HG03045 (cell line): ENCODE measurements around the gene CXCL9.
"Not testable (repeated sequence)": the region's sequence is repeated elsewhere in the genome, so short reads cannot be mapped to it uniquely, and the experiment has no call there.

Source experiments
- ATAC-seq: cut with Tn5 transposase; IDR thresholded peaks from one replicate; pipeline ENCODE4 v1.9.1; 2021; ENCODE audit warnings: mild to moderate bottlenecking, moderate library complexity; ENCODE audit not compliant: unreplicated experiment

Gene CXCL9

DNA sequence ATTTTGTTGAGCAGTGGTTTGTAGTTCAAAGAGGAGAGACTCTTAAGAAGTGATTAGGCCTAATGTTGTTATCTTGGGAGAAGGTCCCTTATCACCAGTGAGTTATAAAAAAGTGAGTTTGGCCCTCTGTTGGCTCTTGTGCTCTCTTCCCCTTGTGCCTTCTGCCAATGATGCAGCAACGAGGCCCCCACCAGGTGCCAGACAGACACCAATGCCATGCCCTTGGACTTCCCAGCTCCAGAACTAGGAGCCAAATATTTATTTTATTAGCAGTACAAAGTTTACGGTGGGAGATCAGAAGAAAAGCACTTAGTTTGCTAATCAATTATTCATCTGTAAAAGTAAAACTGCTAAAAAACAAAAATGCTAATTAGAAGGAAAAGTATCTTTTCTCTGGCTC is 43.8 kb downstream of the CXCL9 start:
- ATAC-seq, result no peak

DNA sequence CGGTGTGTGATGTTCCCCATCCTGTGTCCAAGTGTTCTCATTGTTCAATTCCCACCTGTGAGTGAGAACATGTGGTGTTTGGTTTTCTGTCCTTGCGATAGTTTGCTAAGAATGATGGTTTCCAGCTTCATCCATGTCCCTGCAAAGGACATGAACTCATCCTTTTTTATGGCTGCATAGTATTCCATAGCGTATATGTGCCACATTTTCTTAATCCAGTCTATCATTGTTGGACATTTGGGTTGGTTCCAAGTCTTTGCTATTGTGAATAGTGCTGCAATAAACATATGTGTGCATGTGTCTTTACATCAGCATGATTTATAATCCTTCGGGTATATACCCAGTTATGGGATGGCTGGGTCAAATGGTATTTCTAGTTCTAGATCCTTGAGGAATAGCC is 45.2 kb downstream of the CXCL9 start:
- ATAC-seq, result not testable (repeated sequence)

DNA sequence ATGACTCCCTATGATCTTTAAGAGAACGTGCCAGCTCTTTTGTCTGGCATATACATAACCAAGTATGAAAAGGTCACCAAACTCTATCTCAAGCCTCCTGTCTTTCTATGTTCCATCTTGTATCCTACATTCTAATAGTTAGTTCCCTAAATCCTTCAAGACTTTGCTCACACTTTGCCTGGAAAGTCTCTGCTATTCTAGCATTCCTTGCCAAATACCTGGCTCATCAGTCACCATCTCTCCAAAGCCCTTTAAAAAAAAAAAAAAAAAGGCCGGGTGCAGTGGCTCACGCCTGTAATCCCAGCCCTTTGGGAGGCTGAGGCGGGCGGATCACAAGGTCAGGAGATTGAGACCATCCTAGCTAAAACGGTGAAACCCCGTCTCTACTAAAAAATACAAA is 48.8 kb downstream of the CXCL9 start:
- not testable (repeated sequence) for ATAC-seq

DNA sequence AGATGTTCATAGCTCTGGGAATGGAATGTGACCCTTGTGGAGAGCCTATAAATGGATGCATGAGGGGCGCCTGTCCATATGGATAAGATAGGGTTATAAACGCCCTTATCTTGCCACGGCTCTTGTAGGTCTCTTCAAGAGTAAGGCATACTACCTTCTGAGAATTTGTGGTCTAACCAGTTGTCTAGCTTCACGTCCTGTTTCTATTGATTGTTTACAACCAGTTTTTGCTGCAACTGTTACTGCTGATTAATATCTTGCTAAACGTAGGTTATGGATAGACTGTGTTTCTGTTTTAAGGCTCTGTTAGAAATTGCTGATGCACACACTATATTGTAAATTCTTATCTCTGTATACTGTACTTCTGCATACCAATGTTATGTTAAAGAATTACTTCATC is 52.5 kb downstream of the CXCL9 start:
- not testable (repeated sequence) for ATAC-seq

DNA sequence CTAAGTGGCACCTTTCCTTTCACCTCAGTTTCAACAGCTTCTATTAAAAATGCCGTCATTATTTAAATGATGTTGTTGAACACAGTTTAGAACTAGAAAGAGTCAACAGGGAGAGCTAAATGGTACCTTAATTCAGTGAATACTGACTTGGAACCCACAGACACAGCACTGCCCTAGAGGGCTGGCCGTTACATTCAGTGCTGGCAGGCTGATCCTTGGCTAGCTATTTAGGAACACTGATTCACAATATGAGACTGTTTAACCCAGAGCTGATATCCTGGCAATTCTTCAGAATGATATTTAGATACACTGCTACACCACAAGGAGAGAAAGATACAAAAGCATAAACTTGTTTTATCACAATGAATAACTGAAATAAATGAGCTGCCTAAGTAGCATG is 53.8 kb downstream of the CXCL9 start:
- ATAC-seq, result no peak
